ENCODE measurements around the gene STK11.
A peak's percentile ranks its signal among the peaks of the same experiment; 100 is the strongest.
"Not testable (repeated sequence)": the region's sequence is repeated elsewhere in the genome, so short reads cannot be mapped to it uniquely, and the experiment has no call there.

STK11 gene

GRCh38 chr19:1206150-1206863 is 729 bp downstream of the STK11 start:
- H3K27ac ChIP-seq: peak overlapping the region; percentile 82
- TF ChIP-seq, protein P1, sequence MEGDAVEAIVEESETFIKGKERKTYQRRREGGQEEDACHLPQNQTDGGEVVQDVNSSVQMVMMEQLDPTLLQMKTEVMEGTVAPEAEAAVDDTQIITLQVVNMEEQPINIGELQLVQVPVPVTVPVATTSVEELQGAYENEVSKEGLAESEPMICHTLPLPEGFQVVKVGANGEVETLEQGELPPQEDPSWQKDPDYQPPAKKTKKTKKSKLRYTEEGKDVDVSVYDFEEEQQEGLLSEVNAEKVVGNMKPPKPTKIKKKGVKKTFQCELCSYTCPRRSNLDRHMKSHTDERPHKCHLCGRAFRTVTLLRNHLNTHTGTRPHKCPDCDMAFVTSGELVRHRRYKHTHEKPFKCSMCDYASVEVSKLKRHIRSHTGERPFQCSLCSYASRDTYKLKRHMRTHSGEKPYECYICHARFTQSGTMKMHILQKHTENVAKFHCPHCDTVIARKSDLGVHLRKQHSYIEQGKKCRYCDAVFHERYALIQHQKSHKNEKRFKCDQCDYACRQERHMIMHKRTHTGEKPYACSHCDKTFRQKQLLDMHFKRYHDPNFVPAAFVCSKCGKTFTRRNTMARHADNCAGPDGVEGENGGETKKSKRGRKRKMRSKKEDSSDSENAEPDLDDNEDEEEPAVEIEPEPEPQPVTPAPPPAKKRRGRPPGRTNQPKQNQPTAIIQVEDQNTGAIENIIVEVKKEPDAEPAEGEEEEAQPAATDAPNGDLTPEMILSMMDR (IDR thresholded peaks at IDR 0.05): no peak
- no peak for TF ChIP-seq ZFX (IDR thresholded peaks at IDR 0.05; ENCODE audit: borderline replicate concordance)

GRCh38 chr19:1206864-1207450 is 1.4 kb downstream of the STK11 start:
- TF ChIP-seq, protein P1 (IDR thresholded peaks at IDR 0.05): no peak
- no peak for TF ChIP-seq ZFX (IDR thresholded peaks at IDR 0.05; ENCODE audit: borderline replicate concordance)
- H3K27ac ChIP-seq: peak overlapping the region; percentile 82

DNA sequence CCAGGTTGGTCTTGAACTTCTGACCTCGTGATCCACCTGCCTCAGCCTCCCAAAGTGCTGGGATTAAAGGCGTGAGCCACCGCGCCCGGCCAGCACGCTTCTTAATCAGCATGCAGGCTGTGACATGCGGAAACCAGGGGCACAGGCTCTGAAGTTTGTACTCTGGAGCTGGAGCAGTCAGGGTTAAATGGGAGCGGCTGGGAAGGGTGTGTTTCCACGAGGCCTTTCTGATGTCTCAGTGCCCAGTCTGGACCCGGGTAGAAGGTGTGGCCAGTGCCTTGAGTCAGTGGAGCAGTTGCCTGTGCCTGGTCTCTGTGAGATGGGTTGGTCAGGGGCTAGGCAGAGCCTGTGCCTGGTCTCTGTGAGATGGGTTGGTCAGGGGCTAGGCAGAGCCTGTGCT is 3.3 kb downstream of the STK11 start:
- not testable (repeated sequence) for H3K27ac ChIP-seq

DNA sequence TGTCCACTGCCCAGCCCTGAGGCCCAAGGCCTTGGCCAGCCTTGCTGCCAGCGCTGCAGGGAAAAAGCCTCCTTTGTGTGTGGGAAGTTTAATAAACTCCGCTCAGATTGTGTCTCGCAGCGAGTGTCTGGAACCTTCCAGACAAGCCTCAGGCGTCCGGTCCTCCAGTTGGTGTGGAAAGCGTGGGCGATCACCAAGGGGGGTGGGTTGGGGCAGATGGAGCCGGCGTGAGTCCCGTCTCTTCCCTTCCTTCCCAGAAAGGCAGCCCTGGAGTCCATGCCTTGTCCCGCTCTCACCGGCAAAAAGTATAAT is 4.6 kb downstream of the STK11 start:
- peak overlapping the region; percentile 26 for H3K27ac ChIP-seq
- TF ChIP-seq, protein P1 (IDR thresholded peaks at IDR 0.05): no peak
- TF ChIP-seq ZFX (IDR thresholded peaks at IDR 0.05; ENCODE audit: borderline replicate concordance): no peak

DNA sequence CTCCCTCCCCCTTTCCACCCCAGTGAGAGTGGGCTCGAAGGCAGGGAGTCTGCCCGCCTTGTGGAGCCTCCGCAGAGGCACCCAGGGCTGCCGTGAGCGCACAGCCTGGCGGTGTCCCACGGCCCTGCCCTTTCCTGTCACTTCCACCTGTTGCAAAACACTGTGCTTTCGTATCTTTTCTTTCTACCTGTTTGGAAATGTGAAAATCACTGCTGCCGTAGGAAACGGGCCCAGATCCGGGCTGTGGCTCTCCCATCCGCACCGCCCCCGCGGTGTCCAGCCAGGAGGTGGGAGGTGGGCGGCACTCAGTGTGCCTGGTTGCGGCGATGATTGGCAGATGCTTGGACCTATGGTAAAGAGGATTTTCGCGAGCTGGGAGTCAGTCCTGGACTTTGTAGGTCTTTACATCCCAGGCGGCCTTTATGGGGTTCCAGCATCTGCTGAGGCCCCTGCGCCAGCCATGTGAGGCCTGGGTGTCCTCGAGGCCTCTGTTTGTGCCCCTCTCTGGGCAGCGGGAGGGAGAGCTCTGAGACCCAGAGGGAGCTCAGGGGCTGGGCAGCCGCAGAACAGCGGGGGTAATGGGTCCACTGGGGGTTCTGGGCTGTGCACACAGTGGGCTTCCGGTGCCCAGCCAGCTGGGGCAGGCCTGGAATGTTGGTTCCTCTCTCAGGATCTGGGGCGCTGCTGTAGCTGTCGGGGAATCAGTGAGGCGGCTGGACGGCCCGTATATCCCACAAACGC is 6.1 kb downstream of the STK11 start:
- no peak overlapping the region for H3K27ac ChIP-seq
- TF ChIP-seq, protein P1 (IDR thresholded peaks at IDR 0.05): no peak
- no peak for TF ChIP-seq ZFX (IDR thresholded peaks at IDR 0.05; ENCODE audit: borderline replicate concordance)

DNA sequence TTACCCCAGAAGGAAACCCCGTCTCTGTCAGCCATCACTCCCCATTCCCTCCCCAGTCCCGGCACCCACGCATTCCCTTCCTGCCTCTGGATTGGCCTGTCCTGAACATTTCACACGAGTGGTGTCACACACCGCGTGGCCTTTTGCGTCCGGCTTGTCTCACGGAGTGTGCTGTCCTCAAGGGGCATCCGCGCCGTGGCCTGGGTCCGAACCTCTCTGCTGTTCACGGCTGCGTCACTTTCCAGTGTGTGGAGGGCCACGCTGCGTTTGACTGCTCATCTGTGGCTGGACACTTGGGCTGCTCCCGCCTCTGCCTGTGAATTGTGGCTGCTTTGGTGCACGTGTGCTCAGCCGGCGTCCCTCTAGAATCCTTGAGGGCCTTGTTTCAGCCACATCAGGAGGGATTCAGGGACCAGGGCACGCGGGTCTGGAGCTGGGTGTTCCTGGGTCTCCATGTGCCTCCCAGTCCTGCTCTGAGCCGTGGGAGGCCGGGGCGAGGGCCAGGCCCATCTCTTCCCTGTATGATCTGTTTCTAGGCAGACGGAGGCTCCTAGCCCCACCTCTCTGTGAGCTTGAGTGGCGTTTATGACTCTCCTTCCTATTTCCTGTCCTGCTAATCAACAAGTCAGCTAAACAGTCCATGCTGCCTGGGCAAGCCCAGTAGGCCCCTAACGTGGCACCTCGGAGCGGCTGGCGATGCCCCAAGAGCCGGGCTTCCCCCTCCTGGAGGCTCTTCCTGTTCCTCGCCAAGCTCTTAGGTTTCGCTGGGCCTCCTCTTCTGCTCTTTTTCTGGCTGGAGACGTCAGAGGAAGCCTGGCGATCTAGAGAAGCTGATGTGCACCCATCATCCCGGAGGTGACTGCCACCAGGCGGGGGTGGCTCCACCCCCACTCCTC is 8.1 kb downstream of the STK11 start:
- H3K27ac ChIP-seq: no peak overlapping the region
- no peak for TF ChIP-seq ZFX (IDR thresholded peaks at IDR 0.05; ENCODE audit: borderline replicate concordance)
- TF ChIP-seq, protein P1 (IDR thresholded peaks at IDR 0.05): no peak

GRCh38 chr19:1214299-1214861 is 8.8 kb downstream of the STK11 start:
- TF ChIP-seq ZFX (IDR thresholded peaks at IDR 0.05; ENCODE audit: borderline replicate concordance): no peak
- TF ChIP-seq, protein P1 (IDR thresholded peaks at IDR 0.05): no peak
- H3K27ac ChIP-seq: no peak overlapping the region

Data from 22Rv1 (cell line).